NCI-H2171 (cell line): ENCODE data around the gene GLI3.

ENCODE experiments used
- DNase-seq: peaks from one replicate; lab custom pipeline; 2025; lab: John Stamatoyannopoulos, UW

The GLI3 gene

GRCh38 chr7:41970941-41971340 lies 266.1 kb downstream of the GLI3 start:
- DNase-seq: no peak

- DNase-seq: no peak
Measured at GRCh38 chr7:41969561-41970105, 267.4 kb downstream of the GLI3 start.

- no peak for DNase-seq
Measured at GRCh38 chr7:41967156-41967555, 269.9 kb downstream of the GLI3 start.

- no peak for DNase-seq
Measured at GRCh38 chr7:41965951-41966505, 271.0 kb downstream of the GLI3 start.

- DNase-seq: no peak
Measured at GRCh38 chr7:41964849-41965745, 271.9 kb downstream of the GLI3 start.

- no peak for DNase-seq
Measured at GRCh38 chr7:41964183-41964753, 272.7 kb downstream of the GLI3 start.

- no peak for DNase-seq
Measured at GRCh38 chr7:41956705-41957104, 280.3 kb downstream of the GLI3 start.

- DNase-seq: no peak
Measured at GRCh38 chr7:41955893-41956675, 280.9 kb downstream of the GLI3 start.

- DNase-seq: no peak
Measured at GRCh38 chr7:41955451-41955850, 281.6 kb downstream of the GLI3 start.

GRCh38 chr7:41954976-41955375 lies 282.0 kb downstream of the GLI3 start:
- no peak for DNase-seq

- no peak for DNase-seq
Measured at GRCh38 chr7:41948503-41948902, 288.5 kb downstream of the GLI3 start.

GRCh38 chr7:41943094-41943577 lies 293.9 kb downstream of the GLI3 start:
- DNase-seq: peak; percentile 28

GRCh38 chr7:41942468-41943093 lies 294.4 kb downstream of the GLI3 start:
- no peak for DNase-seq

GRCh38 chr7:41940760-41941343 lies 296.2 kb downstream of the GLI3 start:
- peak; percentile 22 for DNase-seq

- no peak for DNase-seq
Measured at GRCh38 chr7:41938371-41938770, 298.6 kb downstream of the GLI3 start.

- DNase-seq: no peak
Measured at GRCh38 chr7:41933427-41933826, 303.6 kb downstream of the GLI3 start.

- DNase-seq: no peak
Measured at GRCh38 chr7:41931263-41931646, 305.8 kb downstream of the GLI3 start.

GRCh38 chr7:41930538-41931262 lies 306.3 kb downstream of the GLI3 start:
- DNase-seq: no peak

- no peak for DNase-seq
Measured at GRCh38 chr7:41928781-41929180, 308.2 kb downstream of the GLI3 start.

GRCh38 chr7:41928166-41928565 lies 308.8 kb downstream of the GLI3 start:
- DNase-seq: no peak
